ENCODE data around the gene ANKS1A.
"Not testable (repeated sequence)": the region's sequence is repeated elsewhere in the genome, so short reads cannot be mapped to it uniquely, and the experiment has no call there.

ANKS1A gene

GRCh38 chr6:35093783-35094182 is 204.7 kb downstream of the ANKS1A start:
- in situ Hi-C loops (cut with HindIII; ENCODE audit: low sequenced_read_pairs), result no loop called here

GRCh38 chr6:35094183-35094582 is 205.1 kb downstream of the ANKS1A start:
- in situ Hi-C loops (cut with HindIII; ENCODE audit: low sequenced_read_pairs), result no loop called here

More at GRCh38 chr6:35093783-35094182, 204.7 kb downstream of the ANKS1A start:
- no peak for DNase-seq (ENCODE audit: low read depth)
- no peak for TF ChIP-seq CTCF (IDR thresholded peaks at IDR 0.05; ENCODE audit: low read depth, low read length, missing control alignments)
- H3K4me3 ChIP-seq (ENCODE audit: low read depth, low read length), result no peak overlapping the region

GRCh38 chr6:35096129-35096862 is 207.2 kb downstream of the ANKS1A start:
- in situ Hi-C loops (cut with HindIII; ENCODE audit: low sequenced_read_pairs), result no loop called here
- no peak overlapping the region for H3K4me3 ChIP-seq (ENCODE audit: low read depth, low read length)
- DNase-seq (ENCODE audit: low read depth), result peak; percentile 51
- TF ChIP-seq CTCF (IDR thresholded peaks at IDR 0.05; ENCODE audit: low read depth, low read length, missing control alignments), result no peak

More at GRCh38 chr6:35094183-35094582, 205.1 kb downstream of the ANKS1A start:
- no peak for TF ChIP-seq CTCF (IDR thresholded peaks at IDR 0.05; ENCODE audit: low read depth, low read length, missing control alignments)
- no peak for DNase-seq (ENCODE audit: low read depth)
- H3K4me3 ChIP-seq (ENCODE audit: low read depth, low read length), result no peak overlapping the region

GRCh38 chr6:35099116-35099515 is 210.1 kb downstream of the ANKS1A start:
- DNase-seq (ENCODE audit: low read depth), result no peak
- no peak overlapping the region for H3K4me3 ChIP-seq (ENCODE audit: low read depth, low read length)
- TF ChIP-seq CTCF (IDR thresholded peaks at IDR 0.05; ENCODE audit: low read depth, low read length, missing control alignments), result no peak
- in situ Hi-C loops (cut with HindIII; ENCODE audit: low sequenced_read_pairs), result no loop called here

- no peak for TF ChIP-seq CTCF (IDR thresholded peaks at IDR 0.05; ENCODE audit: low read depth, low read length, missing control alignments)
- in situ Hi-C loops (cut with HindIII; ENCODE audit: low sequenced_read_pairs), result no loop called here
- H3K4me3 ChIP-seq (ENCODE audit: low read depth, low read length), result no peak overlapping the region
- DNase-seq (ENCODE audit: low read depth), result no peak
Observed at GRCh38 chr6:35105078-35105477, 216.0 kb downstream of the ANKS1A start.

GRCh38 chr6:35106061-35106460 is 217.0 kb downstream of the ANKS1A start:
- DNase-seq (ENCODE audit: low read depth); H3K4me3 ChIP-seq (ENCODE audit: low read depth, low read length); in situ Hi-C loops (cut with HindIII; ENCODE audit: low sequenced_read_pairs): not testable (repeated sequence)

GRCh38 chr6:35107208-35107607 is 218.2 kb downstream of the ANKS1A start:
- DNase-seq (ENCODE audit: low read depth); H3K4me3 ChIP-seq (ENCODE audit: low read depth, low read length); in situ Hi-C loops (cut with HindIII; ENCODE audit: low sequenced_read_pairs): not testable (repeated sequence)

- in situ Hi-C loops (cut with HindIII; ENCODE audit: low sequenced_read_pairs); DNase-seq (ENCODE audit: low read depth); H3K4me3 ChIP-seq (ENCODE audit: low read depth, low read length): not testable (repeated sequence)
Observed at GRCh38 chr6:35107761-35108160, 218.7 kb downstream of the ANKS1A start.

Measured in astrocyte of the cerebellum (primary cell).